ENCODE measurements around the gene RIC8B.

GRCh38 chr12:106739318-106739717 lies 35.2 kb upstream of the RIC8B start:
- TF ChIP-seq NFYB (CRISPR knock-in tag; IDR thresholded peaks at IDR 0.05) (no peak), POLR2AphosphoS2 (IDR thresholded peaks at IDR 0.05; ENCODE audit: low read depth, low read length) (no peak), ZNF251 (CRISPR knock-in tag; IDR thresholded peaks at IDR 0.05) (no peak), PBX2 (CRISPR knock-in tag; IDR thresholded peaks at IDR 0.05) (no peak), CTCF (CRISPR knock-in tag; IDR thresholded peaks at IDR 0.05) (no peak), POGK (CRISPR knock-in tag; conservative IDR thresholded peaks at IDR 0.05) (no peak), ZNF121 (CRISPR knock-in tag; IDR thresholded peaks at IDR 0.05) (no peak), NFE2L2 (IDR thresholded peaks at IDR 0.05; ENCODE audit: low read length) (no peak), SIX4 (CRISPR knock-in tag; IDR thresholded peaks at IDR 0.05) (no peak), ZNF607 (CRISPR knock-in tag; IDR thresholded peaks at IDR 0.05; ENCODE audit: borderline replicate concordance) (no peak), NCOA1 (CRISPR knock-in tag; IDR thresholded peaks at IDR 0.05) (no peak), POLR2A (IDR thresholded peaks at IDR 0.05; ENCODE audit: insufficient read depth in 1 of 2, low read depth in 2 of 2, low read length in 2 of 2) (no peak)

All from HepG2 (cell line).